KOPT-K1 (cell line): ENCODE measurements around the gene DCAF4.
"Not testable (repeated sequence)": the region's sequence is repeated elsewhere in the genome, so short reads cannot be mapped to it uniquely, and the experiment has no call there.

ENCODE experiments used
- H3K27ac ChIP-seq: fragments of 200-600 bp; sonication (generic); 2 replicates; pipeline ENCODE4 v1.5.1; 2016; ENCODE audit warnings: antibody characterized with exemption, mild to moderate bottlenecking, low read depth, low read length; ENCODE audit not compliant: poor library complexity, severe bottlenecking
- H3K36me3 ChIP-seq: fragments of 200-600 bp; sonication (generic); 2 replicates; pipeline ENCODE4 v1.5.1; 2017; ENCODE audit warnings: antibody characterized with exemption, mild to moderate bottlenecking, low read length, moderate library complexity; ENCODE audit not compliant: insufficient read depth
- H3K9me3 ChIP-seq: fragments of 200-600 bp; sonication (generic); 2 replicates; pipeline ENCODE4 v1.5.1; 2017; ENCODE audit warnings: antibody characterized with exemption, low read length, mild to moderate bottlenecking; ENCODE audit not compliant: insufficient read depth, poor library complexity, severe bottlenecking

The DCAF4 gene

DNA sequence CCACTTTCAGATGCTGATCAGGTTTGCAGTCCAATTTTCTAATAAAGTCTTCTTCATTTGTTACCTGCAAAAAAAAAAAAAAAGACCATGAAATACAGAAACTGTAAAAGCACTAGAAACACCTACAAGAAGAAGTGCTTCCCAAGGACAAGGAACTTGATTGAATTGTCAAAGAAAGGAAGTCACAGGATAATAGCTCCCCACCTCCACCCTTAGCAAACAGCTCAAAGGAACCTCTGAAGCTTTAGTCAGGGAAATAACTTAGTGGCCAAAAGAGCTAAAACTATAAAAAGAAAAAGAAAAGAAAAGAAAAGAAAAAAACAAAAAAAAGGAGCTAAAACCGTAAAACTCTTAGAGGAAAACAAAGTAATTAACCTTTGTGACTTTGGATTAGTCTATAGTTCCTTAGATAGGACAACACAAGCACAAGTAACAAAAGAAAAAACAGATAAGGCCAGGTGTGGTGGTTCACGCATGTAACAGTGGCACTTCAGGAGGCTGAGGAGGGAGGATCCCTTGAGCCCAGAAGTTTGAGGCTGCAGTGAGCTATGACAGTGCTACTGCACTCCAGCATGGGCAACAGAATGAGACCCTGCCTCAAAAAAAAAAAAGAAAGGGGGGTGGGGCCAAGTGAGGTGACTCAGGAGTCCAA, 72.1 kb downstream of the DCAF4 start:
- peaks cover 58% of the 10 kb centered on the region for H3K36me3 ChIP-seq
- no peak overlapping the region for H3K27ac ChIP-seq
- no peaks in the 10 kb centered on the region for H3K9me3 ChIP-seq

DNA sequence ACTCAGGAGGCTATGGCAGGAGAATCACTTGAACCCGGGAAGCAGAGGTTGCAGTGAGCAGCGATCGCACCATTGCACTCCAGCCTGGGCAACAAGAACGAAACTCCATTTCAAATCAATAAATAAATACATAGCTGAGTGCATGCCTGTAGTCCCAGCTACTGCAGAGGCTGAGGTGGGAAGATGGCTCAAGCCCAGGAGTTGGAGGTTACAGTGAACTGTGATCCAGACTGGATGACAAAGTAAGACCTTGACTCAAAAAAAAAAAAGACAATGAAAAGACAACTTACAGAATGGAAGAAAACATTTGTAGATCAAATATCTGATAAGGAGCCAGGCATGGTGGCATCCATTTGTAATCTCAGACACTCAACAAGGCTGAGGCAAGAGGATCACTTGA, 73.1 kb downstream of the DCAF4 start:
- Histone ChIP-seq H3K36me3 (peaks cover 65% of the 10 kb centered on the region), H3K27ac (no peak overlapping the region), H3K9me3 (no peaks in the 10 kb centered on the region)

DNA sequence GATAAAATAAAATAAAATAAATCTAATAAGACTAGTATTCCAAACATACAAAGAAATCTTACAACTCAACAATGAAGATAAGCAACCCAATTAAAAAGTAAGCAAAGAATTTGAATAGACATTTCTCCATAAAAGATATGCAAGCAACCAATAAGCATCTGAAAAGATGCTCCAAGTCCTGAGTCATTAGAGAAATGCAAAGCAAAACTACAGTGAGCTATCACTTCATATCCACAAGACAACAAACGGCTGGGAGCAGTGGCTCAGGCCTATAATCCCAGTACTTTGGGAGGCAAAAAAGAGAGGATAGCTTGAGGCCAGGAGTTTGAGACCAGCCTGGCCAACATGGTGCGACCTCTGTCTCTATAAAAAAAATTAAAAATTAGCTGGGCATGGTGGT, 73.8 kb downstream of the DCAF4 start:
- peaks cover 64% of the 10 kb centered on the region for H3K36me3 ChIP-seq
- no peak overlapping the region for H3K27ac ChIP-seq
- H3K9me3 ChIP-seq = no peaks in the 10 kb centered on the region

DNA sequence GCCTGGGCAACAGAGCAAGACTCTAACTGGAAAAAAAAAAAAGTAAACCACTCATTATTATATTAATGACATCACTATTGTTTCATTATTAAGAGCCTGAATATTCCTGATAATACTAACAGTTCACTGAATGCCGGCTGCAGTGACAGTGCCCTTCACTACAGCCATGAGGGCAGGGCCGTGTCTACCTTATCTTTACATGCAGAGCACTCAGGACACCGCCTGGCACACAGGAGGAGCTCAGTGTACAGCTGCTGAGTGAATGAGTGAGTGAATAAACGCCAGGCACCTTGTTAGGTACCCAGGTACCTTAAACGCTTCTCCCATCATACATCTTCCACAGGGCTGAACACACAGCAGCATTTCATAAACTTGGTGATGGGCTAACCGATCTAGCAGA, 77.4 kb downstream of the DCAF4 start:
- Histone ChIP-seq H3K9me3 (no peaks in the 10 kb centered on the region), H3K27ac (no peak overlapping the region), H3K36me3 (peaks cover 48% of the 10 kb centered on the region)

DNA sequence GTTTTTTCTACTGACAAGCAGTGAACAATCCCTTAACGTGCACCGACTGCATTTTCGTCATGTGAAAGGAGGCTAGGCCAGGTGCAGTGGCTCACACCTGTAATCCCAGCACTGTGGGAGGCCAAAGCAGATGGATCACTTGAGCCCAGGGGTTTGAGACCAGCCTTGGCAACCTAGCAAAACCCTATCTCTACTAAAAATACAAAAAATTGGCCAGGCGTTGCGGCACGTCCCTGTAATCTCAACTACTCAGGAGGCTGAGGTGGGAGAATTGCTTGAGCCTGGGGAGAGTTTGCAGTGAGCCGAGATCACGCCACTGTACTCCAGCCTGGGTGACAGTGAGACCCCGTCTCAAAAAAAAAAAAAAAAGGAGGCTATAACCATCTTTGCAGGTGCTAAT, 78.4 kb downstream of the DCAF4 start:
- H3K27ac ChIP-seq, H3K9me3 ChIP-seq: not testable (repeated sequence)
- H3K36me3 ChIP-seq = peaks cover 52% of the 10 kb centered on the region

DNA sequence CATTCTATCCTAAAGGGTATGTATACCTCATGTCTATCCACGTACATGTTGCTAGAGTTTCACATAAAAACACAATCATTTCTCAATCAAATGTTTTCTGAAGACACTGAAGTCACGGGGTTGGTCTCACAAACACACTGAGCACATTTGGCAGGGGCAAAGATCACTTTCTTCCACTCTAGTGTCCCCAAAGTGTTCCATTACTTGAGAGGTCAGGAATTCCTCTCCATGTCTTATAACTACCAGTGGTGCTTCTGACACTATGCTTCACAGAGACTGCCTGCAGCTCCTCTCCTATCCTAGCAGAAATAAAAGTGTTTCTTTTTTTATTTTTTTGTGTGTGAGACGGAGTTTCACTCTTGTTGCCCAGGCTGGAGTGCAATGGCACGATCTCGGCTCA, 81.6 kb downstream of the DCAF4 start:
- peaks cover 56% of the 10 kb centered on the region for H3K36me3 ChIP-seq
- no peak overlapping the region for H3K27ac ChIP-seq
- H3K9me3 ChIP-seq = peaks cover 5% of the 10 kb centered on the region

DNA sequence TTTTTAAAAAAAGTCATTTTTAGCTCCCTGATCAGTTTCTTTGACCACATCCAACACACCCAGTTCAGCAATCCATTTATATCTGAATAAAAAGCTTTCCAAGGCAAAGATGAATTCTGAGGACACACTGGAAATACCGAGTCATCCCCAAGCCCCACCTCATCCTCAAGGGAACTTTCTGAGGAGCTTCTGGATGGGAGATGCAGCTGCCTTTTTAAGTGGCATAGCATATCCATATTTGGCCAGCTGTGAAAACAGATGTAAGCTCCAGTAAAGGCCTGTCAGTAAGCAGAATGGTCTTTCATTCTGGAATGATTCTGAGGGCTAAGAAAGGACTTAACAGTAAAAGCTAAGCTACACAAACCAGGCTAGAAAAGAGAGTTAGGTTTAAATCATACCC, 82.2 kb downstream of the DCAF4 start:
- H3K36me3 ChIP-seq = peaks cover 57% of the 10 kb centered on the region
- peaks cover 5% of the 10 kb centered on the region for H3K9me3 ChIP-seq
- H3K27ac ChIP-seq = no peak overlapping the region
